Measurements from ENCODE around the gene IQSEC2. TPM values are rescaled to one million over a fixed set of nuclear protein-coding genes. Genes with fewer than 3 reads are reported as not detected.

The IQSEC2 gene
- total and polyA plus RNA-seq, 2 of the 4 experiments (the other 2 are of a cell fraction), result 2.5 to 11.4 TPM

DNA sequence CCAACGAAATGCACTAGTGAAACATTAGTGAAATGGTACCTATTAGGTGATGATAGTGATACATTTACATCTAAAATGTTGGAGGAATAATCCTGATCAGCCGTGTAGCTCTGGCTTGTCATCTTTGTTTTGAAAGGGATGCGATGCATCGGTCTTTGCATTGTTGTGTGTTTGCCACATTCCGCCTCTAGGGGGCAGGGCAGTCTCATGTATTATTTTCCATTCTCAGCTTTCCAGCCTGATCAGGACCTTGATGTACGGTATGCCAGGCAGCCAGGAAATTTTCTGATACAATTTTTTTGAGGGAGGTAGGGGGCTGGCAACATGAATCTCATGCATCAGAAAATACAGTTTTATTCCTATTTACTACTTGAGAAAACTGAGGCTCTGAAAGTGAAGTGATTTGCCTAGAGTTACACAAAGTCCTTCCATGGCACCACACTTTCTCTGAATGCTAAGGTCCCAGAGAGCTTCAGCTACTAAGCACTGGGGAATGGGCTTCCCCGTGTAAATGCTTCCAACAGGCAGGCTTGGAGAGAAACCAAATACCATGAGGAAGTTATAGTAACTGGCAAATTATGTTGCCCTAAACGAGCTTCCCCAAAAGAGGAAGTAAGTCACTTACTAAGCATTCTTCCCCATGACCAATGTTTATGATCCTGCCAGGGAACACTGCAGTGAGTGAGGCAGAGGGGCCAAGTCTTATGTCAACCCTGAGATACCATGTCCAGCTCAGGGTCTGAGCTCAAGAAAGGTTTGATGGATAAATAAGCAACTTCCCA is 31.8 kb upstream of the IQSEC2 start (continued):
- peak; percentile 75 for TF ChIP-seq RAD21 (IDR thresholded peaks at IDR 0.05; ENCODE audit: low read length)
- no peak for TF ChIP-seq NFE2L2 (IDR thresholded peaks at IDR 0.05; ENCODE audit: low read depth, low read length)
- TF ChIP-seq POLR2A (IDR thresholded peaks at IDR 0.05; ENCODE audit: low read depth, low read length), result no peak

DNA sequence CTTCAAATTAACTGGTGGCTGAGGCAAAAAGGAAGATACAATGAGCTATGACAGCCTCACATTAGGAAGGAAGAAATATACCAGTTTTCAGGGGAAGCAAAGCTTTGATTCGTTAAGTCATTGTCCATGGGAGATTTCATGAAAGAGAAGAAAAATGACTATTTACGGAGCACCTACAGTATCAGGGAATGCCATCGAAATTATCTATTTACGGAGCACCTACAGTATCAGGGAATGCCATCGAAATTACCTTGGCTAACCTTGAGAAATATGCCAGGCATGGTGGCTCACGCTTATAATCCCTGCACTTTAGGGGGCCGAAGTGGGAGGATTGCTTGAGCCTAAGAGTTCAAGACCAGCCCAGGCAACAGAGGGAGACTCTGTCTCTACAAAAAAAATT is 28.5 kb upstream of the IQSEC2 start:
- Histone ChIP-seq H3K23ac (ENCODE audit: low read depth, low read length) (no peak overlapping the region), H4K91ac (ENCODE audit: insufficient read depth, low read depth, low read length) (no peak overlapping the region), H2AK5ac (ENCODE audit: low read depth, low read length) (no peak overlapping the region), H3K27ac (ENCODE audit: insufficient read depth, low read length) (no peak overlapping the region), H4K20me1 (ENCODE audit: insufficient read depth, low read length) (0 out of 2 replicates have a peak, but pooled peaks cover 3% of the 10 kb centered on the region), H3K18ac (ENCODE audit: low read depth, low read length) (no peak overlapping the region), H2AFZ (replicated peaks; ENCODE audit: low read length, poor library complexity) (no peak overlapping the region), H3K79me1 (ENCODE audit: low read depth in 1 of 2, low read length in 2 of 2) (no peaks in the 10 kb centered on the region; a peak in 1 of 4 replicates), H3K4me3 (ENCODE audit: insufficient read depth, low read depth, low read length) (no peak overlapping the region), H3K9me3 (ENCODE audit: control insufficient read depth, insufficient read depth, low read length) (no peaks in the 10 kb centered on the region), H3K56ac (ENCODE audit: extremely low read depth, insufficient read depth, low read length) (no peak overlapping the region), H2BK5ac (ENCODE audit: low read depth, low read length, poor library complexity, severe bottlenecking) (no peak overlapping the region), H3K9me1 (ENCODE audit: insufficient read depth, low read length) (no peaks in the 10 kb centered on the region), H2BK20ac (ENCODE audit: low read depth, low read length) (no peak overlapping the region), H4K8ac (ENCODE audit: low read depth in 2 of 2, low read length in 2 of 2) (no peak overlapping the region), H2AK9ac (replicated peaks; ENCODE audit: low read depth, low read length, poor library complexity) (no peak overlapping the region), H2BK120ac (ENCODE audit: low read depth, low read length) (no peak overlapping the region), H4K5ac (ENCODE audit: low read depth, low read length) (no peak overlapping the region), H3K4me2 (ENCODE audit: low read depth, low read length) (no peak overlapping the region), H3K4me1 (ENCODE audit: control insufficient read depth, insufficient read depth, low read length) (peaks cover 11% of the 10 kb centered on the region), H3K4ac (ENCODE audit: low read depth, low read length) (no peak overlapping the region), H3K27me3 (ENCODE audit: control insufficient read depth, insufficient read depth, low read length) (peaks cover 11% of the 10 kb centered on the region), H3K14ac (replicated peaks; ENCODE audit: low read depth, low read length) (no peak overlapping the region), H3K9ac (ENCODE audit: low read depth, low read length) (no peak overlapping the region), H3K36me3 (ENCODE audit: control insufficient read depth, insufficient read depth, low read length) (no peaks in the 10 kb centered on the region), H2BK15ac (ENCODE audit: low read depth, low read length) (no peak overlapping the region)
- DNase-seq (no peak), ATAC-seq (ENCODE audit: low read depth) (no peak)
- WGBS, 2 experiments (ENCODE audit: extremely low coverage in 2 of 2, insufficient read length in 1 of 2), result no CpG with 5 or more reads among the region's 7 CpGs
- dilution Hi-C loops (cut with HindIII; ENCODE audit: low sequenced_read_pairs, unreplicated experiment) (no loop called here), intact Hi-C loops (cut with micrococcal nuclease) (loop anchor here (5.0 kb wide), 1 partner anchor 172 kb away; no protein-coding TSS in a partner anchor), in situ Hi-C loops (cut with MboI; ENCODE audit: low sequenced_read_pairs) (loop anchor here (5.0 kb wide), 1 partner anchor 122 kb away; the partner anchor contains the start of gene HSD17B10)
- CTCF ChIA-PET, result no interaction called here
- POLR2A ChIA-PET (ENCODE audit: unreplicated experiment), result no interaction called here
- TF ChIP-seq BHLHE40 (IDR thresholded peaks at IDR 0.05; ENCODE audit: low read depth, low read length) (no peak), SMC3 (IDR thresholded peaks at IDR 0.05; ENCODE audit: low read depth, low read length) (no peak), MXI1 (IDR thresholded peaks at IDR 0.05; ENCODE audit: borderline replicate concordance, low read depth, low read length) (no peak), RAD21 (IDR thresholded peaks at IDR 0.05; ENCODE audit: low read length) (no peak)
- no TSS peak for BruUV-seq (replicated peaks)
